CD4-positive, alpha-beta T cell treated with Interleukin-15 for 4 hours (primary cell): ENCODE data around the gene P3R3URF.
"Not testable (repeated sequence)": the region's sequence is repeated elsewhere in the genome, so short reads cannot be mapped to it uniquely, and the experiment has no call there.

Experiments
- DNase-seq: peaks from one replicate; pipeline ENCODE4 v3.0.0-alpha.2; 2020; ENCODE audit warnings: low spot score

The P3R3URF gene

GRCh38 chr1:46176211-46176865, at the start of gene P3R3URF:
Gene P3R3URF, minus strand, starts transcription at chr1:46176488. Its CDS starts 17 bp downstream, at chr1:46176471.
- DNase-seq, result no peak

GRCh38 chr1:46224966-46225365, 48.7 kb upstream of the P3R3URF start:
- no peak for DNase-seq

GRCh38 chr1:46223472-46223943, 47.2 kb upstream of the P3R3URF start:
- peak; percentile 62 for DNase-seq

GRCh38 chr1:46223055-46223454, 46.8 kb upstream of the P3R3URF start:
- DNase-seq, result not testable (repeated sequence)

- DNase-seq, result no peak
These were observed 45.5 kb upstream of the P3R3URF start for GRCh38 chr1:46221749-46222148.

GRCh38 chr1:46220808-46221207, 44.5 kb upstream of the P3R3URF start:
- no peak for DNase-seq

- DNase-seq, result no peak
These were observed 43.5 kb upstream of the P3R3URF start for GRCh38 chr1:46219551-46220520.

GRCh38 chr1:46218443-46218842, 42.2 kb upstream of the P3R3URF start:
- no peak for DNase-seq

- no peak for DNase-seq
These were observed 39.2 kb upstream of the P3R3URF start for GRCh38 chr1:46215504-46215903.

GRCh38 chr1:46211051-46211450, 34.8 kb upstream of the P3R3URF start:
- no peak for DNase-seq

- DNase-seq, result no peak
These were observed 34.3 kb upstream of the P3R3URF start for GRCh38 chr1:46210561-46210960.

GRCh38 chr1:46206399-46206798, 30.1 kb upstream of the P3R3URF start:
- no peak for DNase-seq

- DNase-seq, result no peak
These were observed 29.5 kb upstream of the P3R3URF start for GRCh38 chr1:46205791-46206190.

- DNase-seq, result no peak
These were observed 28.9 kb upstream of the P3R3URF start for GRCh38 chr1:46205141-46205540.

GRCh38 chr1:46204406-46204742, 28.1 kb upstream of the P3R3URF start:
- DNase-seq, result no peak

GRCh38 chr1:46203738-46204405, 27.6 kb upstream of the P3R3URF start:
- DNase-seq, result no peak

GRCh38 chr1:46199233-46199749, 23.0 kb upstream of the P3R3URF start:
- no peak for DNase-seq

- DNase-seq, result peak; percentile 73
These were observed 21.9 kb upstream of the P3R3URF start, which contains the start of gene POMGNT1 for GRCh38 chr1:46197964-46198811. Gene POMGNT1, minus strand, starts transcription at chr1:46198434. Its CDS starts 613 bp downstream, at chr1:46197821.

- DNase-seq, result no peak
These were observed 21.3 kb upstream of the P3R3URF start for GRCh38 chr1:46197560-46197963.

- no peak for DNase-seq
These were observed 20.3 kb upstream of the P3R3URF start for GRCh38 chr1:46196609-46197008.

GRCh38 chr1:46194641-46195193, 18.4 kb upstream of the P3R3URF start:
- no peak for DNase-seq
